ENCODE measurements around the gene CLSTN1.

GRCh38 chr1:9866836-9867235 lies 43.1 kb upstream of the CLSTN1 start:
- TF ChIP-seq ZC3H10 (CRISPR knock-in tag; IDR thresholded peaks at IDR 0.05), result no peak
- TF ChIP-seq ZNF8 (CRISPR knock-in tag; IDR thresholded peaks at IDR 0.05), result no peak
- TF ChIP-seq ESRRG (CRISPR knock-in tag; IDR thresholded peaks at IDR 0.05), result no peak
- TF ChIP-seq POU6F1 (CRISPR knock-in tag; IDR thresholded peaks at IDR 0.05; ENCODE audit: borderline replicate concordance, low read depth), result no peak
